ENCODE measurements around the gene MICAL2.

The MICAL2 gene

GRCh38 chr11:12278766-12279671, 168.6 kb downstream of the MICAL2 start:
- no peak for DNase-seq (ENCODE audit: insufficient read length, low spot score)
- no peak for FAIRE-seq

- FAIRE-seq (no peak), DNase-seq (ENCODE audit: insufficient read length, low spot score) (no peak)
Measured at GRCh38 chr11:12279672-12280108, 169.3 kb downstream of the MICAL2 start.

DNA sequence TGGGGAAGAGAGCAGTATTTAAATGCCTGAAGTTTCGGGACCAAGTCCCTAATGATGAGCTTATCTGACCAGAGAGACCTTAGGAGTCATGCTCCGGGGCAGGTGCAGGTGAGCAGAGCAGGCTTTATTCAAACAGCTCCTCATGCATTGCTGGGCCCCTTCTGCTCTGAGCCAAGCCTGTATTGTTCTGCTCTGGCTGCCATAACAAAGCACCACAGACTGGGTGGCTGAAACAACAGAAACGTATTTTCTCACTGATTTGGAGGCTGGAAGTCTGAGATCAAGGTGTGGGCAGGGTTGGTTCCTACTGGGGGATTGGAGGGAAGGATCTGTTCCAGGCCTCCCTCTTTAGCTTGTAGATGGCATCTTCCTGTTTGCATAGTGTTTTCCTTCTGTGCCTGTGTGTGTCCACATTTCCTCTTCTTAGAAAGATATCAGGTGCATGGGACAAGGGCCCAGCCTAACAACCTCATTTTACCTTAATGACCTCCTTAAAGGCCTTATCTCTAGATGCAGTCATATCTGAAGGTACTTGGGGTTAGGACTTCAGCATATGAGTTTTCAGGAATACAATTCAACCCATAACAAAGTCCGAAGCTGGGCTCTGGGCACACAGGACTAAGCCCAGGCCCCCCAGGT, 169.9 kb downstream of the MICAL2 start:
- FAIRE-seq = no peak
- no peak for DNase-seq (ENCODE audit: insufficient read length, low spot score)

DNA sequence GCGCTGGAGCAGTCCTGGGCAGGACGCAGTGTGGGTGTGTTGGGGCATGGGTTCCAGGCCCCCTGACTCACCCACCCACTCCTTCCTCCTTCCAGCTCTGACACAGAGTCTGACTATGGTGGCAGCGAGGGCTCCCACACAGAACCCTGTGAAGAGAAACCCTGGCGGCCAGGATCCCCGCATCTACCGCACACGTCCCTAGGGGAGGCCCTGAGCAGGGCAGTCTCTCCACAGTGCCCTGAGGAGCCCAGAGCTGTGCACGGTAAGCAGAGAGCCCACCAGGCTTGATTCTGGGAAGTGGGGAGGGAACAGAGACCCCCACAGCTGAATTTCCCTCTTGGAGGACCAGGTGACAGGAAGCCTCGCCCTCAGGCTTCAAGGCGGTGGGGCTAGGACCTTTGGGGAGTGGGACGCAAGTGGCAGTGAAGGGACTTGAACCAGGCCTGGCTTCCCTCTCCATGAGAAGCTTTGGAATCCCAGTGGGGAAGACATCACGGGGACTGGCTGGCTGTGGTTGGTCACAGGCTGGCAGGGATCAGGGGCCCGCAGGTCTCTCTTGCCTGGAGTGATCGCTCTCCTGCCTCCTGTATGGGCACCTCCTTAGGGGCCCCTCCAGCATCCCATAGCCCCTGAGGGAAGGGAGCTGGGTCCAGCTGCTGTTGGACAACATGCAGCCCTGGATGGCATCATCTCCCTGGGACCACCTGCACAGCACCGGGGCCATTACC, 170.6 kb downstream of the MICAL2 start:
- FAIRE-seq (no peak), DNase-seq (ENCODE audit: insufficient read length, low spot score) (no peak)

- DNase-seq (ENCODE audit: insufficient read length, low spot score) (peak; percentile 82), FAIRE-seq (peak; percentile 69)
Measured at GRCh38 chr11:12281571-12282478, 171.4 kb downstream of the MICAL2 start.

DNA sequence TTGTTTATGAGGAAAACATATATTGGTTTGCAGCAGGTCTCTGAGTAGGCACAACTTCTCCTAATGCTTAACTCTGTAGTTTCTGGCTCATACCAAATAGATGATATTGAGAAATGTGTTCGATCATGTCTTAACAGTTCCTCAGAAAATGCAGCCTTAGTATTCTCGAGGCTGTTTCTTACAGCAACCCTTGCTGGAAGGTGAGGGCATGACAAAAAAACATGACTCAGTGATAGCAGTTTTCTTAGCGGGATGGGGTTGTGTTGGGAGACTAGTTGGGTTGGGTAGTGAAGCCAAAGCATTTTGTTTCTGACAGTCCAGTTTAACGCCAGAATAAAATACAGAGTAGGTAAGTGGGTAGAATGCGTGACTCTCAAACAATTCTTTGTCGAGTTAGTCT, 172.3 kb downstream of the MICAL2 start:
- DNase-seq (ENCODE audit: insufficient read length, low spot score) (no peak), FAIRE-seq (no peak)

DNA sequence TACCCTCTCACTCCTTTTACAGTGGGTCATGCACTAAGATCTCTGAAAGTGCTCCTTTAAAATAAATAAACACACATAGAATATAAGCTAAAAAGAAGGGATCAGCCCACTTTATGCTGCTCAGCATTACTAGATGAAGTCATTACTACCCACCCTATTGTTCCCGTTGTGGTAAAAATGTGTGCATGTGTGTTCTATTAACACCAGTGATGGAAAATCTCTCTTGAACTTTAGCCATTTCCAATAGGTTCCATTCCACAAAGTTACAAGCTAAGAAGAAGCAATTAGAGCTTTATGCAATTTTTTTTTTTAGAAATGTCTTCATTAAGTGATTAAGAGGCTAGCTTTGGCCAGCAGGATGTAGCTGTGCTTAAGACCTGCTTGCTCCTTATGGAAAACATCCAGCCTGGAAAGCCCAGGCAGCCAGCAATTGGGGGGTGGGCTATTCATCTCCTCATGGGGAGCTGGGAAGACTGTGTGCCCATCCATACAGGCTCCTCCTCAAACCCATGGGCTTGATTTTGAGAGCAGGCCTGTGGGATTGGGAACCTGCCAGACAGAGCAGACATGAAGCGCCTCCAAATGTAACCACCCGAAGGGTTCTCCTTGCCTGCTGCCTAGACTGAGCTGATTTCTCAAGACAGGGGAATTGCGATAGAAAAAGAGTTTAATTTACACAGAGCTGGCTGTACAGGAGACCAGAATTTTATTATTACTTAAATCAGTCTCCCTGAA, 174.1 kb downstream of the MICAL2 start:
- no peak for DNase-seq (ENCODE audit: insufficient read length, low spot score)
- FAIRE-seq = no peak

GRCh38 chr11:12285106-12285505, 174.7 kb downstream of the MICAL2 start:
- no peak for FAIRE-seq

DNA sequence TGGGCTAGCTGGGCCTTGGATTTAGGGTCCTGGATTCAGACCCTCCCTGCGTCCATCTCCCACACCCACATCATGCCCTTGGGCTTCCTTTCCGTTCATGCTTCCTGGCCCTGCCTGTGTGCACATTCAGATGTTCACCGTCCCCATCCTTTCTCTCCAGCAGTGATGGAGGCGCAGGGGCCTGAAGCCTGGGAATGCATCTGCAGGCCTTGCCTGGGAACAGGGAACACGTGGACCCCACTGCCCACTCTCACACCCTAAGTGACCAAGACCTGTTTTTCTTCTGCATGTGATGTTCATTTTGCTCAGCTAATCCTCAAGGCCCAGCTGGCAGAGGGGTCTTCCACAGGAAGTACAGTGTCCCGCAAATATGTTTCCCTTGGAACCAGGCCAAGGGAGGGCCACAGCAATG, 175.4 kb downstream of the MICAL2 start:
- no peak for DNase-seq (ENCODE audit: insufficient read length, low spot score)

More at GRCh38 chr11:12285106-12285505, 174.7 kb downstream of the MICAL2 start:
- no peak for DNase-seq (ENCODE audit: insufficient read length, low spot score)

DNA sequence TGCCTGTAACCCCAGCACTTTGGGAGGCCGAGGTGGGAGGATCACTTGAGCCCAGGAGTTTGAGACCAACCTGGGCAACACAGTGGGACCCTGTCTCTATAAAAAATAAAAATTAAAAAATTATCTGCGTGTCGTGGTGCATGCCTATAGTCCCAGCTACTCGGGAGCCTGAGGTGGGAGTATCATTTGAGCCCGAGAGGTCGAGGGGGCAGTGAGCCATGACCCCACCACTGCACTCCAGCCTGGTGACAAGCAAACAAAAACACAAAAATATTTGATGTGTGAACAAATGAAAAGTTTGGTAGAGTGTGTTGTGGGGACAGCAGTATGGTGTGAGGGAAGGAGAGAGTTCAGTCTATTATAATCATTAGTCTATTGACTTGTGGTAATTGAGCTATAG, 176.2 kb downstream of the MICAL2 start:
- DNase-seq (ENCODE audit: insufficient read length, low spot score) (no peak), FAIRE-seq (no peak)

More for the DNA sequence above, 175.4 kb downstream of the MICAL2 start:
- no peak for FAIRE-seq

DNA sequence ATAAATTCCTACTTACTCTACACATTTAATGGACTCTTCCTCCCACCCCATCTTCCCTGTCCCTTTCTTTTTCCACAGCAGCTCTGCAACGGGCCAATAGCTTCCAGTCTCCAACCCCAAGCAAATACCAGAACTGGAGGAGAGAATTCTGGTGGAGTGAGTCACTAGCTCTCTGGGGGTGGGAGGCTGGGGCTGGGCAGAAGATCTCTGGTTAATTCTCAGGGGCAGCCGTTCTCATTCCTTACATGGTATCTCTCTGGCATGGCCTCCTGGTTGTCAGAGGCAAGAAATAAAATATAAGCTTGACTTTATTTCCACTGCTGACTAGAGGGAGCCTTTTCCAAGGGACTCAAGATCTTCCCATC, 176.6 kb downstream of the MICAL2 start:
- DNase-seq (ENCODE audit: insufficient read length, low spot score) = peak; percentile 86
- peak; percentile 48 for FAIRE-seq

DNA sequence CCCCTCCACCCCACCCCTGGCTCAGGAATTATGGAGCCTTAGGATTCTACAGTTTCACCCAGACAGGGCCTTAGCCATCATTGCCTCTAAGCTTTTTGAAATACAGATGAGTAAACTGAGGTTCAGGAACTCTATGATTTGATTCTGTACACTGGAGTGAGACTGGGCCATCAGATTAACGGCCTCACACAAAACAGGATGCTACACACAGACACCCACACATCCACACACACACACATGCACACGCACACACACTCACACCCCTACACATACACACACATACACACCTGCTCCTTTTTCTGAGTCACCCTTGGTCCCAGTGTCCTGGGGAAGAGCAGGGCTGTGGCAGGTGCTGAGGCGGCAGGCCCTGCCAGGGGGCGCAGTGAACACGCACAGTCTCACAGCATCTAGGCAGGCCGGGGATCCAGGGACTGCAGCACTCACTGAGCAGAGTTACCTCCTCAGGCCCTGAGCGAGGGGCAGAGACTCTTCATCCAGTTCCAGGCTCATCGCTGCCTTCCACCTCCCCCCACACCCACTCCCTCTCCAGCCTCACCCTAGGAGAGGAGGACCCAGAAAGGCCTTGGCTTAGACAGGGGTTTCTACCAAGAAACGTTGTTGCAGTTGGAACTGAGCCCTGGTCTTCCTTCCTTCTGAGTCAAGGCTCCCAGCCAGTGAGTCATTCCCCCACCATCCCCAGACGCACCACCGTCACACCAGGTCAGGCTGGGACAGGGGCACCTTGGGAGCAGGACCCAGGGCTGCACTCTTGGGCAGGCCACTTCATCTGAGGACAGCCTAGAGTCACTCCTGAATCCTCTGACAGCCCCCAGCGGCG, 177.2 kb downstream of the MICAL2 start:
- peak; percentile 74 for DNase-seq (ENCODE audit: insufficient read length, low spot score)
- peak; percentile 96 for FAIRE-seq

GRCh38 chr11:12288212-12288930, 178.0 kb downstream of the MICAL2 start:
- DNase-seq (ENCODE audit: insufficient read length, low spot score) (peak; percentile 89), FAIRE-seq (peak; percentile 44)

DNA sequence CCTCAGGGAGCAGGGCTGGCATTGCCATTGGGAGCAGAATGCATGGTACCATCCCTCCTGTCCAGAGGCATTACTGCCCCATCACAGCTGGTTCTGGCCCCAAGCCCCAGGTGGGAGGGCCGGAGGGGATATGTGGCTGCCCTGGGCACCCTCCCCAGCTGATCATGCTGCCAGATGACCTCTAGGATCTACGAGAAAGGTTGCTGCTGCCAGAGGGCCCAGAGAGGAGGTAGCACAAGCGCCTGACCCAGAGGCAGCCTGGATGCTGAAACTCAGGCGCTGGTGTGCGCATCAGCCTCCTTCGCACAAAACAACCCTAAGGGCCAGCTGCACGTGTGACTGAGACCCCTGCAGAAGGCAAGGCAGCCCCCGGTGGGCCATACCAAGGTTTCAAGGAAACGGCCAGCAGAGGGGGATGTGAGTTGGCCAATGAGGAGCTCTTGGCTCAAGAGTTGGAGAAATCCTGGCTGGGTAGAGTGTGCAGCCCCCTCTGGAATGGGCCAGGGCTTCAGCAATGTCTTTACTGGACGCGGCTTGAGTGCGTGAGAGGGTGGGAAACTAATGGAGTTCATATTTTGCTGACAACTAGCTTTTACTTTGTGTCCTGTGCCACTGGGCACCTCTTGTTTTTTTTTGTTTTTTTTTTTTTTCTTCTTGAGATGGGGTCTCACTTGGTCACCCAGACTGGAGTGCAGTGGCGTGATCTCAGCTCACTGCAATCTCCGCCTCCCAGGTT, 178.7 kb downstream of the MICAL2 start:
- FAIRE-seq (no peak), DNase-seq (ENCODE audit: insufficient read length, low spot score) (no peak)

GRCh38 chr11:12289667-12290476, 179.5 kb downstream of the MICAL2 start:
- FAIRE-seq = no peak
- DNase-seq (ENCODE audit: insufficient read length, low spot score) = no peak

DNA sequence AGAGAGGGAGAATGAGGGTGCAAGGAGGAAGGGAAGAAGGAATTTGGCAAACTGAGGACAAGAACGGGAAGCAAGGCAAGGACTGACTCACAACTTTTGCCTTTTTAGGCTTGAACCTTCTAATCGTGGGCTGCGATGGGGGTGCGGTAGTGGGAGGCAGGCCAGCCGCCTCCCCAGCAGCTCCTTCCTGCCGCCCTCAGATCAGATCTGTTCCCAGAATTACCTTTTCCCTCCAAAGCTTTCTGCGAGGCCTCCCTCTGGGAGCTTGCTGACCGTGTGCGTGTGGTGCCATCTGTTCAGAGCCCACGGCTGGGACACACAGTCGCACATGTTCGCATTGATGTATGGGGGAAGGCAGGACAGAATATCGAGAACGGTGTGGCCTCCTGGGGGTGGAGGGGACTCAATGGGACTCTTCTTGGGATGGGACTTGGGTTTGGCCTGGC, 180.1 kb downstream of the MICAL2 start:
- FAIRE-seq (no peak), DNase-seq (ENCODE audit: insufficient read length, low spot score) (no peak)

Data from HTR-8/SVneo (cell line).